C4-2B (cell line): ENCODE data around the gene OSBPL5.

Experiments
- H3K27ac ChIP-seq: fragments of 450-650 bp; 2 replicates; pipeline ENCODE4 v1.5.1; 2017
- CTCF ChIP-seq: fragments of 450-650 bp; conservative IDR thresholded peaks from 2 replicates; pipeline ENCODE4 v1.5.1; 2017; ENCODE audit warnings: mild to moderate bottlenecking
- ZFX ChIP-seq: fragments of 450-650 bp; IDR thresholded peaks from 2 replicates; pipeline ENCODE4 v1.6.1; 2017

The OSBPL5 gene

GRCh38 chr11:3201677-3202181 lies 36.6 kb upstream of the OSBPL5 start:
- TF ChIP-seq ZFX (no peak), CTCF (no peak)
- H3K27ac ChIP-seq = no peak overlapping the region

GRCh38 chr11:3201112-3201581 lies 36.0 kb upstream of the OSBPL5 start:
- TF ChIP-seq ZFX (no peak), CTCF (no peak)
- no peak overlapping the region for H3K27ac ChIP-seq

- TF ChIP-seq ZFX (no peak), CTCF (no peak)
- H3K27ac ChIP-seq = no peak overlapping the region
Measured at GRCh38 chr11:3200388-3201111, 35.4 kb upstream of the OSBPL5 start.

GRCh38 chr11:3199537-3200295 lies 34.6 kb upstream of the OSBPL5 start:
- TF ChIP-seq CTCF (no peak), ZFX (no peak)
- H3K27ac ChIP-seq = no peak overlapping the region

GRCh38 chr11:3198815-3199214 lies 33.7 kb upstream of the OSBPL5 start:
- no peak overlapping the region for H3K27ac ChIP-seq
- TF ChIP-seq ZFX (no peak), CTCF (no peak)

- H3K27ac ChIP-seq = no peak overlapping the region
- TF ChIP-seq CTCF (no peak), ZFX (no peak)
Measured at GRCh38 chr11:3197878-3198528, 32.9 kb upstream of the OSBPL5 start.
